ENCODE results near the gene CNIH3.
"Not testable (repeated sequence)": the region's sequence is repeated elsewhere in the genome, so short reads cannot be mapped to it uniquely, and the experiment has no call there.

The CNIH3 gene

GRCh38 chr1:224676551-224676950, 60.4 kb downstream of the CNIH3 start:
- no peak overlapping the region for H3K4me3 ChIP-seq (ENCODE audit: low read depth, low read length)
- ChIA-PET POLR2A (no interaction called here), CTCF (interaction anchor here (1.2 to 4.1 kb wide), 5 partner anchors 15 to 218 kb away, joined by 3 to 19 read pairs (median 4); no protein-coding TSS in a partner anchor)
- DNase-seq (ENCODE audit: low read depth, low spot score): no peak
- no peak for TF ChIP-seq CTCF (IDR thresholded peaks at IDR 0.05; ENCODE audit: insufficient read depth, low read length, missing control alignments)

- H3K4me3 ChIP-seq (ENCODE audit: low read depth, low read length): no peak overlapping the region
- ChIA-PET POLR2A (no interaction called here), CTCF (interaction anchor here (0.8 to 4.1 kb wide), 4 partner anchors 17 to 165 kb away, joined by 3 to 19 read pairs (median 8); no protein-coding TSS in a partner anchor)
- DNase-seq (ENCODE audit: low read depth, low spot score): no peak
- TF ChIP-seq CTCF (IDR thresholded peaks at IDR 0.05; ENCODE audit: insufficient read depth, low read length, missing control alignments): no peak
These were observed 62.1 kb downstream of the CNIH3 start for GRCh38 chr1:224678168-224678567.

- DNase-seq (ENCODE audit: low read depth, low spot score): no peak
- TF ChIP-seq CTCF (IDR thresholded peaks at IDR 0.05; ENCODE audit: insufficient read depth, low read length, missing control alignments): no peak
- CTCF ChIA-PET: interaction anchor here (0.8 to 4.1 kb wide), 6 partner anchors 24 to 215 kb away, joined by 3 to 19 read pairs (median 8); no protein-coding TSS in a partner anchor
- H3K4me3 ChIP-seq (ENCODE audit: low read depth, low read length): no peak overlapping the region
- POLR2A ChIA-PET: no interaction called here
These were observed 63.5 kb downstream of the CNIH3 start for GRCh38 chr1:224679606-224680005.

- CTCF ChIA-PET: interaction anchor here (0.8 to 1.9 kb wide), 2 partner anchors 27 to 241 kb away, joined by 3 to 5 read pairs; no protein-coding TSS in a partner anchor
These were observed 65.7 kb downstream of the CNIH3 start for GRCh38 chr1:224681816-224682215.

GRCh38 chr1:224683936-224684335, 67.8 kb downstream of the CNIH3 start:
- ChIA-PET POLR2A (no interaction called here), CTCF (interaction anchor here (0.8 to 1.0 kb wide), 2 partner anchors 11 to 170 kb away, joined by 3 read pairs; no protein-coding TSS in a partner anchor)
- TF ChIP-seq CTCF (IDR thresholded peaks at IDR 0.05; ENCODE audit: insufficient read depth, low read length, missing control alignments): no peak
- H3K4me3 ChIP-seq (ENCODE audit: low read depth, low read length): no peak overlapping the region
- DNase-seq (ENCODE audit: low read depth, low spot score): no peak

More at GRCh38 chr1:224681816-224682215, 65.7 kb downstream of the CNIH3 start:
- H3K4me3 ChIP-seq (ENCODE audit: low read depth, low read length): no peak overlapping the region
- no peak for TF ChIP-seq CTCF (IDR thresholded peaks at IDR 0.05; ENCODE audit: insufficient read depth, low read length, missing control alignments)
- DNase-seq (ENCODE audit: low read depth, low spot score): no peak
- POLR2A ChIA-PET: no interaction called here

- ChIA-PET CTCF (interaction anchor here (0.7 to 1.6 kb wide), 7 partner anchors 10 to 186 kb away, joined by 3 to 6 read pairs (median 3); no protein-coding TSS in a partner anchor), POLR2A (interaction anchor here (0.6 kb wide), 1 partner anchor 180 kb away, joined by 4 read pairs; no protein-coding TSS in a partner anchor)
- TF ChIP-seq CTCF (IDR thresholded peaks at IDR 0.05; ENCODE audit: insufficient read depth, low read length, missing control alignments): no peak
- no peak for DNase-seq (ENCODE audit: low read depth, low spot score)
- no peak overlapping the region for H3K4me3 ChIP-seq (ENCODE audit: low read depth, low read length)
These were observed 68.9 kb downstream of the CNIH3 start for GRCh38 chr1:224684979-224685425.

GRCh38 chr1:224686140-224686539, 70.0 kb downstream of the CNIH3 start:
- DNase-seq (ENCODE audit: low read depth, low spot score); POLR2A ChIA-PET; H3K4me3 ChIP-seq (ENCODE audit: low read depth, low read length): not testable (repeated sequence)
- CTCF ChIA-PET: interaction anchor here (0.9 to 2.8 kb wide), 2 partner anchors 165 to 166 kb away, joined by 3 to 12 read pairs; no protein-coding TSS in a partner anchor
